ENCODE data around the gene HOMER3. TPM values are rescaled to one million over a fixed set of nuclear protein-coding genes. Genes with fewer than 3 reads are reported as not detected.
"Not testable (repeated sequence)": the region's sequence is repeated elsewhere in the genome, so short reads cannot be mapped to it uniquely, and the experiment has no call there.

HOMER3 gene
- total RNA-seq, 1 donor from 2014 or later: 29.3 TPM

- no peak for DNase-seq
- no peak for TF ChIP-seq CTCF (IDR thresholded peaks at IDR 0.05)
- Histone ChIP-seq H3K4me1 (peaks cover 23% of the 10 kb centered on the region), H3K9me3 (no peaks in the 10 kb centered on the region), H3K27ac (no peak overlapping the region), H3K36me3 (peaks cover 47% of the 10 kb centered on the region), H3K27me3 (no peaks in the 10 kb centered on the region), H3K4me3 (peak overlapping the region; percentile 88)
- ATAC-seq: no peak
- intact Hi-C loops (cut with DNase I): no loop called here
Observed at GRCh38 chr19:18920400-18920799, 20.6 kb downstream of the HOMER3 start.

DNA sequence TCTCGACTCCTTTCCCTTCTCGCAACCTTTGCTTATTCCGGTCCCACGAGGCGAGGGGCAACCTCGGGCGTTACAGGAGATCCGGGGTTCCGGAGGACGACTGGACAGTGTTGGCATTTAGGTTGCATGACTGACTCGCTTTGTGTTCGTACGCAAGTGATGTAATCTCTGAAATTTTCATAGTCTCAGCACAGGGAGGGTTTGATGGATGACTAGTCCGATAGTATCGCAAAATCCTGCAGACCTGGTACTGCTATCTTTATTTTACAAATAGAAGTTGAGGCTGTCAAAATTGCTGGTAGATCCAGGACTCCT, 21.2 kb downstream of the HOMER3 start:
- intact Hi-C loops (cut with DNase I): no loop called here
- no peak for TF ChIP-seq CTCF (IDR thresholded peaks at IDR 0.05)
- Histone ChIP-seq H3K36me3 (peaks cover 42% of the 10 kb centered on the region), H3K4me1 (peaks cover 23% of the 10 kb centered on the region), H3K4me3 (peak overlapping the region; percentile 88), H3K27ac (peak overlapping the region; percentile 77), H3K9me3 (no peaks in the 10 kb centered on the region), H3K27me3 (no peaks in the 10 kb centered on the region)
- ATAC-seq (no peak), DNase-seq (no peak)

GRCh38 chr19:18919086-18919899, 21.7 kb downstream of the HOMER3 start, which contains the start of the genes COPE and DDX49:
COPE (minus strand) TSS chr19:18919387; CDS start chr19:18919348, 39 bp downstream.
DDX49 (plus strand) TSS chr19:18919715; CDS start chr19:18919742, 27 bp downstream.
- DNase-seq (peak; percentile 98), ATAC-seq (peak; percentile 99)
- no peak for TF ChIP-seq CTCF (IDR thresholded peaks at IDR 0.05)
- no peaks in the 10 kb centered on the region for H3K9me3 ChIP-seq
- peak within 1 kb of the TSS; percentile 85 for H3K27ac ChIP-seq
- H3K4me1 ChIP-seq: peaks cover 23% of the 10 kb centered on the region
- intact Hi-C loops (cut with DNase I): no loop called here
- peaks cover 41% of the 10 kb centered on the region for H3K36me3 ChIP-seq
- H3K27me3 ChIP-seq: no peaks in the 10 kb centered on the region
- H3K4me3 ChIP-seq: peak within 1 kb of the TSS; percentile 88

DNA sequence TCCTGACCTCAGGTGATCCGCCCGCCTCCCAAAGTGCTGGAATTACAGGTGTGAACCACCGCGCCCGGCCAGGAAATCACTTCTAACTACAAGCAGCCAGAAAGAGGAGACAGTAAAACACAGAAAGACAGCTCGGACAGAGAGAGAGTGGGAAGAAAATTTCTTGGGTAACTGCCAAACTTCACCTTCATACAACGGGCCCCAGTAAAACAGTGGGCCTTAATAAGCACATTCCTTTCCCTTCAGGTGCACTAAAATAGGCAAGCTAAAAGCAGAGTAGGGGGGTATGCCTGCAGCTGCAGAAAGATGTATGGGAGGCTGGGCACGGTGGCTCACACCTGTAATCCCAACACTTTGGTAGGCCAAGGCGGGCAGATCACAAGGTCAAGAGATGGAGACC, 23.4 kb downstream of the HOMER3 start:
- H3K4me1 ChIP-seq: peaks cover 23% of the 10 kb centered on the region
- ATAC-seq; H3K9me3 ChIP-seq; intact Hi-C loops (cut with DNase I); H3K4me3 ChIP-seq; H3K27ac ChIP-seq; H3K27me3 ChIP-seq; DNase-seq: not testable (repeated sequence)
- peaks cover 40% of the 10 kb centered on the region for H3K36me3 ChIP-seq

DNA sequence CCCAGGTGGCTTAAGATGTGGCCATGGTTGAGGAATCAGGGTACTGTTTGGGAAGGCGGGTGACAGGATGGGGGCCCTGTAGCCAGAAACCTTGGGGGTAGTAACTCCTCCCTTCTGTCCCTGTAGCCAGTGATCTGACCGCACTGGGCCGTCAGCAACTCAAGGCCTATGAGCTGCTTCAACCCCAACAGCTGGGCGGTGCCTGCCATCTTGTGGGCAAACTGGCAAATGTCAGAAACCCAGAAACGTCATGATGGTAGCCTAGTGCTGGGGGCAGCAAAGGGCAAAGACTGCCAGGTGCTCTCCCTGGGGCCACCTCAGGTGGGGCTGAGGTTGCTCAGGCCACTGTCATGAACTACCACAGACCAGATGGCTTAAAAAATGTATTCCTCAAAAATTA, 25.4 kb downstream of the HOMER3 start:
- H3K9me3 ChIP-seq: no peaks in the 10 kb centered on the region
- TF ChIP-seq CTCF (IDR thresholded peaks at IDR 0.05): peak; percentile 33
- H3K27ac ChIP-seq: no peak overlapping the region
- peaks cover 38% of the 10 kb centered on the region for H3K36me3 ChIP-seq
- H3K4me1 ChIP-seq: peaks cover 20% of the 10 kb centered on the region
- intact Hi-C loops (cut with DNase I): no loop called here
- no peak overlapping the region for H3K4me3 ChIP-seq
- no peak for ATAC-seq
- no peak for DNase-seq
- H3K27me3 ChIP-seq: no peaks in the 10 kb centered on the region

GRCh38 chr19:18913466-18913865, 27.6 kb downstream of the HOMER3 start:
- DNase-seq (no peak), ATAC-seq (no peak)
- no peak overlapping the region for H3K27ac ChIP-seq
- H3K4me1 ChIP-seq: peaks cover 12% of the 10 kb centered on the region
- H3K27me3 ChIP-seq: no peaks in the 10 kb centered on the region
- intact Hi-C loops (cut with DNase I): no loop called here
- H3K36me3 ChIP-seq: peaks cover 48% of the 10 kb centered on the region
- no peak for TF ChIP-seq CTCF (IDR thresholded peaks at IDR 0.05)
- H3K9me3 ChIP-seq: no peaks in the 10 kb centered on the region
- H3K4me3 ChIP-seq: no peak overlapping the region

Data from upper lobe of right lung (tissue), 1 donor.